GM21528 (cell line): ENCODE results near the gene LIX1L.

Experiments used
- ATAC-seq: cut with Tn5 transposase; IDR thresholded peaks from one replicate; pipeline ENCODE4 v1.9.1; 2021; ENCODE audit warnings: mild to moderate bottlenecking, moderate library complexity; ENCODE audit not compliant: unreplicated experiment, low FRiP score

LIX1L gene

DNA sequence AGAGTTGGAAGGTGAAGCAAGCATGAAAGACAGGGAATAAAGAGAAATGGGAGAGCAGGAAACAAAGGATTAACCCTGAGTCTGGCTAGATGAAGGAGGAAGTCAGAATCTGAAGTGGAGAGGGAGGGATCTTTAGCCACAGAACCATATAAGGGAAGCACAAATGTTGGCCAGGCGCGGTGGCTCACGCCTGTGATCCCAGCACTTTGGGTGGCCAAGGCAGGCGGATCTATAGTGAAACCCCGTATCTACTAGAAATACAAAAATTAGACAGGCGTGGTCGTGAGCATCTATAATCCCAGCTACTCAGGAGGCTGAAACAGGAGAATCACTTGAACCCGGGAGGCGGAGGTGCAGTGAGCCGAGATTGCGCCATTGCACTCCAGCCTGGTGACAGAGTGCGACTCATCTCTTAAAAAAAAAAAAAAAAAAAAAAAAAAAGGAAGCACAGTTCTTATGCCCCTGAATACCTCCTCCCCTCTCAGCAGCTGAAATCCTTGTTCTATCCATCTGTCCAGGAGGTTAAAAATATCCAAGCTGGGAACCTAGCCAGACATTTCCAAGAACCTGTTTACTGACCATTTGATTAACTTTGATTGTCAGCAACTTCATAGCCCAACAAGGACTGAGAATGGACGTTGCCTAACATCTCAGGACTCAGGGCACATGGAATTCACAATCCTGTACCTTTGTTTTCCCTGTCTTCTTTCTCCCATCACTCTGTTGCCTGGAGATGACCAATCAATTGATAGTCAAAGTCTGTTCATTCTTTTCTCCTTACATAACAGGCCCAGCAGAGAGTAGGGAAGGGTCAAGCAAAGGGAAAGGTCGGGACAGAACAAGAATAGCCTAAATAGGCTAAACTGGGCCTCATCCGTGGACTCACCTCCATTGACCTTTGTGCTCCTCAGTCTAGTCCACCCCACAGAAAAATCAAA lies 28.0 kb upstream of the LIX1L start:
- ATAC-seq: no peak

- ATAC-seq: no peak
Measured at GRCh38 chr1:145985129-145985501, 27.3 kb upstream of the LIX1L start.

DNA sequence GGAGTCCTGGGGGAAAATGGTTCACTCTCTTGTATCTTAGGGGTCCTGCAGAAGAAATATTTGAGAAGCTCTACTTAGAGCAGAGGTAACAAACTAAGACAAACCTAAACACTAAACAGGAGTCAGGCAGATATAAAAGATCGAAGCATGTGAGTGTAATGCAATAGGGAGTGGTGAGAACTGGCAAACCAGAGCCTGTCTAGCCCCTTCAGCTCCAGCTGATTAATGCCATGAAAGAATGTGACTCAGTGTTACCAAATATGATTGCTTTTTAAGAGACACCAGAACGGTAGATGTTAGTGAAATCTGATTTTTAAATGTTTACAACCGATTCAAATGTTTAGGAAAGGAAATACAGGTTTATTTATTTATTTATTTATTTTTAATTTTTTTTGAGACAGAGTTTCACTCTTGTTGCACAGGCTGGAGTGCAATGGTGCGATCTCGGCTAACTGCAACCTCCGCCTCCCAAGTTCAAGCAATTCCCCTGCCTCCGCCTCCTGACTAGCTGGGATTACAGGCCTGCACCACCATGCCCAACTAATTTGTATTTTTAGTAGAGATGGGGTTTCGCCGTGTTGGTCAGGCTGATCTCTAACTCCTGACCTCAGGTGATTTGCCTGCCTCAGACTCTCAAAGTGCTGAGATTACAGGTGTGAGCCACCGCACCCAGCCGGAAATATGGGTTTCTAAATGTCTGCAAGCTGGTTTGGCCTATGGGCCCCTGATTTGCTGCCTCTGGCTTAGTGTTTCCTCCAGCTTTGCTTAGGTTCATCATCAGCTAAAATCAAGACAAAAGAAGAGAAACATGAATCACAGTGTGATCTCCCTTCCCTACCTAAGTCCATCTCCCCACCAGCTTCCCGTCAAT lies 26.4 kb upstream of the LIX1L start:
- ATAC-seq: no peak

- ATAC-seq: no peak
Measured at GRCh38 chr1:145983206-145983675, 25.4 kb upstream of the LIX1L start.

DNA sequence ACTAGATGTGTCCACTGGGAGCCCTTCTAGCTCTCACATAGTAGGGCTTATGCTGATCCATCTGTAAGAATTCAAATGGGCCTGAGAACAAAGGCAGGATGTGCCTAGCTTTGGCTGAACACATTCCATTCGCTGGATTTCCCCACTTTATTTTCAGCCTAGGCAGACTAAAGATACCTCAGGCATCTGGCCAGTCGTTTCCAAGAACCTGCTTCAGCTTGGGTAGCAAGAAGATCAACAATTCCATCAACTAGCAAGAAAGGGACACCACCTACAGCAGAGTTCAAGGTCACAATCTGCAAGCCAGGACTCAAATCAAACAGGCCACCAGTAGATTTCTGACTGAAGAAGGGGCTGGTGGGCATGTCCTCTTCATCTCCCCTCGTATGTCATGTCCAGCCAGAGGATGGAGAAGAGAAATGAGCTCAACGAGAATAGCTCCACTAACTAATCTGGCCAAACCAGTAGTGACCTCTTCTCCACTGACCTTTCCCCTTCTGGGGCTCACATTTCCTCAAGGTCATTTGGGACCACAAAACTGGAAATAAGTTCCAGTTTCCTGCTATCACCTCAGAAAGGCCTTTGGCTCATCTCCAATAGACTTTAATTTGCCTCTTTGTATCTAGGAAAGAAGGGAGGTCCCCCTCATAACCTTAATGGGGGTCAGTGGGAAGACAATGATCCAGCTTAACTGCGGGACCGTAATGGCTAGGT lies 24.4 kb upstream of the LIX1L start:
- no peak for ATAC-seq

DNA sequence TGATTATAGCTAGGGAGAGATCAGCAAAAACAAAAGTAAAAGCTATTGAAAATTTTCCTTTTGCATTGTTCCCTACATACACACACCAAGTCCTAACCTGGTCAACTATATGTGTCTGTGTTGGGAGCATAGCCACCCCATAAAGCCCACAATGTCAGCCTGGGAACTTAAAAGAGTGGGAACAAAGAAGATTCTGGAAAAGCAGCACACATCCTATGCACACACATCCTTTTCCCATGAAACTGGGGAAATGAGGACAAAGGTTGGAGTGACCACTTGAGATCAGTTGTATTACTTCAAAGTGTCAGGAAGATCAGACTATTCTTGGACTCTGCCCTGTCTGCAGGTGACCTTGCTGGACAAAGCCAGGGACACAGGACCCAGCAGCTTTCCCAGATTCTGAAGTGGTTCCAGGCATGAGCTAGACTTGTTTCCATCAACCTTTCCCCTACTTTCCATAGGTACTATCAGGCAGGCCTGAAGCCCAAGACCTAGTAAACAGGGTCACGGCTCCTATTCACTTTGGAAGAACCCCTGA lies 22.7 kb upstream of the LIX1L start:
- no peak for ATAC-seq

DNA sequence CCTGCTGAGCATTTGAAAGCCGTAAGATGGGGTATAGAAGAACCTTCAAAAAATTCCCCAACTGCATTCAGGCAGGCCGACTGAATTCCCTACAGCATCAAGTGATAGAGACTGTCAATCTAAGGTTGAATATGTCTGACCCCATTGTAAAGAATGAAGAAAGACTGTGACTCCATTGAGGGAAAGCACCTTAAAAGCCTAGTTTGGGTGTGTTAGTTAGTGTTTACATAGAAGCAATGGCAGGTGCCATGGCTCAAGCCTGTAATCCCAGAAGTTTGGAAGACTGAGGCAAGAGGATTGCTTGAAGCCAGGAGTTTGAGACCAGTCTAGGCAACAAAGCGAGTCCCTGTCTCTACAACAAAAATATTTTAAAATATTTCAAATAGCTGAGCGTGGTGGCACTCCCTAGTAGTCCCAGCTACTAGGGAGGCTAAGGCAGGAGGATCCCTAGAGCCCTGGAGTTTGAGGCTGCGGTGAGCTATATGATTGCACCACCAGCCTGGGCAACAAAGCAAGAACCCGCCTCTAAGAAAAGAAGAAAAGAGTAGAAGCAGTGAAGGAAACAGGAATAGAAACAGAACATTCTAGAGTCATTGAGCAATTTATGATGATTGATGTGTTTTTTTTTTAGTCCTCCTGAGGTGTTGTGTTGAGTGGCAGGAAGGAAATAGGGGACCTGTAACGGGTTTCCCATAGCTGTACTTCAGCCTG lies 22.1 kb upstream of the LIX1L start:
- ATAC-seq: peak; percentile 11

DNA sequence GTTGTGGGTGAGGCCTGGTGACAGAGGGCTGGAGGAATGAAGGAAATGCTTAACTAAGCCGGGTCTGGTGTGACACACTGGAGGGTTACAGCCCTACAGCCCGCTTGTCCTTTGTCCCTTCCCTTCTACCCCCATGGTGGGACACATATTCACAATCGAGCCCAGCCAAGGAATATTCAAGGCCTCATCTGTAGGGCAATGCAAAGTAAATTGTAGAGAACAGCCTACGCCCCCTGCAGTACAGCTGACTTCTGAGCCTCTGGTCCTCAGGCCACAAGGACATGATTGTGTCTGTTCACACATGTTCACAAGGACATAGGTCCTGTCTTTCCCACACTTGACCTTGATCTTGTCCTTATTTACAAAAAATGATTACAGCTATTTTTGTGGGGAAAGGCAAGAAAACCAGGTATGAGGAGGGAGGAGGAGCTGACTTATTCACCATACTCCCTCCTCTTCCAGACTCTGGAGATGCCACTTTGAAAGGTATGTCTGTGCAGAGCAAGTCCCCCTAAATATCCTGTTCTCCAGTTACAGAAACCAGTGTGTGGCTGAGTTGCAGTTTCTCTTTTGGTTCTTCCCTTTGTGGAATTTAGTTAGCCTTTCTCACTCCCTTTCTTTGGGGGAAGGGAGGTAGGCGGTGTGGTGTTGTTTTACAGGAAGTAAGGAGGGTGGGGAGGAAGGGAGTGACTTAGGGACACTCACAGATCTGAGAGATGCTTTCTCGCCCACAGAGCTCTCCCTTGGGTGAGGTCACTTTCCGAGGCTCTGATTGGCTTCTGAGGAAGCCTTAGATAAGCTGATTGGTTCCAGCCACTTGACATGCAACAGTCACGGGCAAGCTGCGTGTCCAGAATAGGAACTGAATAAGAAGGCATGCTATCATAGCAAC lies 21.3 kb upstream of the LIX1L start:
- ATAC-seq: peak; percentile 85

- ATAC-seq: no peak
Measured at GRCh38 chr1:145978471-145978853, 20.6 kb upstream of the LIX1L start.

DNA sequence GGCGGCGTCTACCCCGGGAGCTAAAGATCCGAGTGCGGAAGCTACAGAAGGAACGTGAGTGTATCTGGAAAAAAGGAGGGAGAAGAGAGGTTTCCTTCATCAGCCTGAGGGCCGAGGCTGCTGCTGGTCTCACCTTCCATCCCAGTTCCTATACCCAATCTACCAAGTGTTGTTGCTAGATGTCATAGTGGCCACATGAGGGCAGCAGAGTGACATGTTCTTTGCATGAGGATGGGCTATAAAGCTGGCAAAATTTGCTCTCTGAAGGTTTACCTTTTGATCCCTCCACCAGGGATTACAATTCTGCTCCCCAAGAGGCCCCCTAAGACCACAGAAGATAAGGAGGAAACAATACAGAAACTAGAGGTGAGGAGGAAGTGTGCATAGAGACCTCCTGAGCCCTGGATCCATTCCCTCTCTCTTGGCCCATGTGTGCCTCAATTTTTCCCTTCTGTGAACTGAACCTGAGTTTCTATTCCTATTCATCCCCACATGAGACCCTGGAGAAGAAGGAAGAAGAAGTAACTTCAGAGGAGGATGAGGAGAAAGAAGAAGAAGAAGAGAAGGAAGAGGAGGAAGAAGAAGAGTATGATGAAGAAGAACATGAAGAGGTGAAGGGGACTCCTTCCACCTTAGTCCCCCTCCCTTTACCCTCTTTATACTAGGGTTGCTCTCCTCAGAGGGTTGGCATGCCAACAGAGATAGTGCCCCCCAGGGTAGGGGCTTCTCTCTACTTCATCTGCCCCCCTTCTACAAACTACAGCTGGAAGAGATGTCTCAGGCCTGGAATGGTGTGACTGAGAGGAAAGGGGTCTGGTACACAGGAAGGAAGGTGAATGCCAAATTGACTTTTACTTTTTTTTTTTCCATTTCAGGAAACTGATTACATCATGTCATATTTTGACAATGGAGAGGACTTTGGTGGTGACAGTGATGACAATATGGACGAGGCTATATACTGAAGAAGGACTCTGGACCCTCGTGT lies 20.0 kb upstream of the LIX1L start:
- no peak for ATAC-seq

- no peak for ATAC-seq
Measured at GRCh38 chr1:145977016-145977415, 19.2 kb upstream of the LIX1L start.

DNA sequence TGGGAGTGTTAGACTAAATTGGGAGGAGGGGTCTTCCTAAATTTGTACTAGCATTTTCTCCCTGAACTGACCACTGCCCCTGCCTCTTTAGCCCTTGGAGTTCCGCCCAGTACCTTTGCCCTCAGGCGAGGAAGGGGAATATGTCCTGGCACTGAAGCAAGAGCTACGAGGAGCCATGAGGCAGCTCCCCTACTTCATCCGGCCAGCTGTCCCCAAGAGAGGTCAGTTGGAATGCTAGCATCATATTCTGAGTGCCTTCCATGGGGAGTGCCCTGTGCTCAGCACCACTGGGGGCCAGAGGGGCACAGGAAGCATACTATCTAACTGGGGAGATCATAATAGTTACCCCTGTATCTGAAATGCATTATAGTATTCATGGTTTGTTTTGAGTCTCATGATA lies 17.4 kb upstream of the LIX1L start:
- ATAC-seq: no peak

GRCh38 chr1:145974721-145975120 lies 16.9 kb upstream of the LIX1L start:
- ATAC-seq: no peak

DNA sequence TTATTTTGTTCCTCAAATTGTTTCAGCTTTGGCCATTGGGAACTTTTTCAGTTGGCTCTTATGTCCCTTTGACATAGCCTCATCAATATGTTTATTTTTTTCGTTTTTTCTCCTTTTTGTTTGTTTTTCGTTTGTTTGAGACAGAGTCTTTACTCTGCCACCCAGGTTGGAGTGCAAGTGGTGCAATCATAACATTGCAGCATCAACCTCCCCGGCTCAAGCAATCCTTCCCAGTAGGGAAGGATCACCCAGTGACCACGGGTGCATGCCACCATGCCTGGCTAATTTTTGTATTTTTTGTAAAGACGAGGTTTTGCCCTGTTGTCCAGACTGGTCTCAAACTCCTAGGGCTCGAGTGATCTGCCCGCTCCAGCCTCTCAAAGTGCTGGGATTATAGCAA lies 14.8 kb upstream of the LIX1L start:
- ATAC-seq: no peak

- no peak for ATAC-seq
Measured at GRCh38 chr1:145967288-145967687, 9.5 kb upstream of the LIX1L start.

DNA sequence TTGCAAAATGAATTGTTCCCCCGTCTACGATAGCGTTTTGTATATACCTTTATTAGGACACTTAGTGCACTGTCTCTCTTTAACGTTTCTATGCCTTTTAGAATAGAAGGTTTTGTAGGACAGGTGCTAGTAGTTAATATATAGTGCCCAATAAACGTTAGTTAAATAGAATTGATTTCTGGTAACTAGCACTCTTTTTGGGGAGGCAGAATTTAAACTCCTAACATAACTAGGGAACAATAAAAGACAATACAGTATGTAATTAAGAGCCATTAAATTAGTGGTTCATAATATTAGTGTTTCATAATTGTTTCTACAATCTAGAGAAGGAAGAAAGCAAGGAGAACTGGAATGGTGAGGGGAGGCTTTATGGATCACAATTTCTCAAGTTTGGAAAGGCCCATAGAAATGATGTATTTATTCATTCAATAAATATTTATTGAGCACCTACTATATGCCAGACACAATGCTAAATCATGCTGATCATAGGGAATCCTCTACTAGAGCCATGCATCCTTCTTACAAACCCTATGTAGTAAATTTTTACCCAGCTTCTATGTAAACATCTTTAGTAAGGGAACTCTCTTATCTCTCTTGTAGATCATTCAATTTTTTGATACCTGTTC lies 7.4 kb upstream of the LIX1L start:
- no peak for ATAC-seq
